HG03469 (cell line): Measurements from ENCODE around the gene PNLIPRP3.
A peak's percentile ranks its signal among the peaks of the same experiment; 100 is the strongest.

Source experiments
- ATAC-seq: cut with Tn5 transposase; IDR thresholded peaks from one replicate; pipeline ENCODE4 v1.9.1; 2021; ENCODE audit warnings: mild to moderate bottlenecking, moderate library complexity, moderate number of reproducible peaks; ENCODE audit not compliant: unreplicated experiment

Gene PNLIPRP3

GRCh38 chr10:116490028-116490662 lies 62.5 kb downstream of the PNLIPRP3 start:
- ATAC-seq: peak; percentile 67

- no peak for ATAC-seq
Measured at GRCh38 chr10:116504786-116505185, 77.1 kb downstream of the PNLIPRP3 start.

GRCh38 chr10:116510565-116510964 lies 82.9 kb downstream of the PNLIPRP3 start:
- no peak for ATAC-seq

- ATAC-seq: no peak
Measured at GRCh38 chr10:116511365-116511764, 83.7 kb downstream of the PNLIPRP3 start.

- ATAC-seq: peak; percentile 50
Measured at GRCh38 chr10:116521424-116522290, 94.0 kb downstream of the PNLIPRP3 start.

GRCh38 chr10:116522803-116523381 lies 95.2 kb downstream of the PNLIPRP3 start:
- no peak for ATAC-seq

- ATAC-seq: no peak
Measured at GRCh38 chr10:116524736-116525135, 97.1 kb downstream of the PNLIPRP3 start.

GRCh38 chr10:116526219-116526618 lies 98.6 kb downstream of the PNLIPRP3 start:
- ATAC-seq: no peak
